ENCODE data around the gene NDFIP2. TPM values are rescaled to one million over a fixed set of nuclear protein-coding genes. Genes with fewer than 3 reads are reported as not detected.

Gene NDFIP2
- polyA plus RNA-seq, 1 of the 3 experiments (the other 2 are of a cell fraction), result 21.4 TPM

GRCh38 chr13:79462895-79463294 is 18.1 kb upstream of the NDFIP2 start (continued):
- no peak for TF ChIP-seq IRF3 (IDR thresholded peaks at IDR 0.05; ENCODE audit: low read depth, low read length)
- no peak for TF ChIP-seq CHD2 (IDR thresholded peaks at IDR 0.05; ENCODE audit: low read length, partially characterized antibody)
- no peak for TF ChIP-seq ZBTB33 (IDR thresholded peaks at IDR 0.05; ENCODE audit: borderline replicate concordance, low read depth)
- TF ChIP-seq FOSL2 (IDR thresholded peaks at IDR 0.05; ENCODE audit: borderline replicate concordance, low read depth), result no peak

GRCh38 chr13:79463604-79464003 is 17.4 kb upstream of the NDFIP2 start:
- WGBS (ENCODE audit: low lambda C conversion rate), result 100% methylated on average over 1 of the region's 1 CpG
- no peak overlapping the region for H3K27ac ChIP-seq (ENCODE audit: low read depth in 2 of 2, low read length in 1 of 2)
- H3K27me3 ChIP-seq (ENCODE audit: insufficient read depth), result no peaks in the 10 kb centered on the region
- H3K4me1 ChIP-seq (ENCODE audit: control insufficient read depth in 1 of 2, insufficient read depth in 2 of 2, low read depth in 1 of 2, low read length in 1 of 2), result no peaks in the 10 kb centered on the region
- no peaks in the 10 kb centered on the region for H3K9me2 ChIP-seq
- H4K20me1 ChIP-seq (ENCODE audit: insufficient read depth), result no peaks in the 10 kb centered on the region
- no peak overlapping the region for H3K9ac ChIP-seq
- TF ChIP-seq NFIC (IDR thresholded peaks at IDR 0.05; ENCODE audit: borderline replicate concordance) (no peak), RXRA (IDR thresholded peaks at IDR 0.05; ENCODE audit: borderline replicate concordance, low read depth) (no peak), MXI1 (IDR thresholded peaks at IDR 0.05; ENCODE audit: low read depth, low read length) (no peak), NRF1 (IDR thresholded peaks at IDR 0.05; ENCODE audit: low read depth, low read length) (no peak), GATA2 (CRISPR knock-in tag; IDR thresholded peaks at IDR 0.05) (no peak), EZH2phosphoT487 (IDR thresholded peaks at IDR 0.05; ENCODE audit: borderline replicate concordance, low read depth) (no peak), GABPA (IDR thresholded peaks at IDR 0.05; ENCODE audit: low read depth) (no peak), RAD21 (IDR thresholded peaks at IDR 0.05; ENCODE audit: low read length) (no peak), USF1 (IDR thresholded peaks at IDR 0.05; ENCODE audit: borderline replicate concordance, low read depth) (no peak), REST (IDR thresholded peaks at IDR 0.05; ENCODE audit: low read depth, low read length) (no peak), FOXJ3 (CRISPR knock-in tag; IDR thresholded peaks at IDR 0.05) (no peak), PBX3 (IDR thresholded peaks at IDR 0.05) (no peak)
- no peak for DNase-seq
- no peak overlapping the region for H3K4me2 ChIP-seq
- H3K9me3 ChIP-seq, result no peaks in the 10 kb centered on the region
- H3F3A ChIP-seq (replicated peaks; ENCODE audit: insufficient read depth), result no peaks in the 10 kb centered on the region
- no peaks in the 10 kb centered on the region for H3K79me2 ChIP-seq (ENCODE audit: insufficient read depth)
- H3K36me3 ChIP-seq (replicated peaks in 1 of 2; ENCODE audit: control insufficient read depth in 1 of 2, insufficient read depth in 2 of 2, low read length in 1 of 2), result no peaks in the 10 kb centered on the region
- ChIA-PET CTCF (no interaction called here), POLR2A (no interaction called here)
- no peak overlapping the region for H3K4me3 ChIP-seq (ENCODE audit: low read depth in 2 of 2, low read length in 1 of 2)
- H2AFZ ChIP-seq (ENCODE audit: low read depth), result no peak overlapping the region
